ENCODE measurements around the gene CYFIP2. TPM values are rescaled to one million over a fixed set of nuclear protein-coding genes. Genes with fewer than 3 reads are reported as not detected.

The CYFIP2 gene
- total RNA-seq, 4 donors from 2014 or later: 4.2 to 10.3 (median 8.1) TPM

DNA sequence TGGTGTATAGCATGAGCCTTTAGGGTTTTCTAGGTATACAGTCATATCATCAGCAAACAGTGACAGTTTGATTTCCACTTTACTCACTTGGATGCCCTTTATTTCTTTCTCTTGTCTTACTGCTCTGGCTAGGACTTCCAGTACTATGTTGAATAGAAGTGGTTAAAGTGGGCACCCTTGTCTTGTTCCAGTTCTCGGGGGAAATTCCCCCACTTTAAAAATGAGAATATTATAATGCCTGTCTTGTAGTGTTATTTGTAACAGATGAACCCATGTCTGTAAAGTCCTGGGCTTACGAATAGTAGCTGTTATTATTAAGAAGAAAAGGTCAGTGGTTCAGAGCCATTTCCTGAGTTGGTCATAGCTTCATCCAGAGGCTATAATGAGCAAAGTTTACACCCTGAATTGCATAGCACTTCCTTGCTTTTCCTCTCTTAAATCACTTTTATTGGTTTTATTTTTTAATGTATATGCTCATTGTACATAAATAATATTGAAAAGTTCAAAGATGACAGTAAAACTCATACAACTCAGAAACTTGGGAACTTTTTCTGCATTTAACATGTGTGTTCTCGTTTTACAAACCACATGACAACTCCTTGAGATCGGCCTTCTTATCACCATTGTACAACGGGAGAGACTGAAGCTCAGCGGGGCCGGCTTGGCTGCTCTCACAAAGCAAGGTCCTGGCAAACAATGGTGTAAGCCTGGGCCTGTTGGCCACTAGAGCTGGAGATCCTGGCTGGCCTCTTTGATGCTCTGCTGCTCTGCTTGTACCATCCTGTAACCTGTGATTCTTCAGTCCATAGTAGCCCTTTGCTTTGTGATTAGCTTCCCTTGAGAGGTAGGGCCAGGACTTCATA is 85.2 kb downstream of the CYFIP2 start:
- H3K27me3 ChIP-seq: no peaks in the 10 kb centered on the region
- WGBS, 2 donors: 70 to 81% methylated on average over 7 of the region's 7 CpGs
- no peaks in the 10 kb centered on the region for H3K9me3 ChIP-seq
- H3K4me3 ChIP-seq: no peak overlapping the region
- intact Hi-C loops (cut with DNase I): no loop called here
- H3K4me1 ChIP-seq: no peaks in the 10 kb centered on the region
- H3K36me3 ChIP-seq: no peaks in the 10 kb centered on the region
- TF ChIP-seq, protein P1, sequence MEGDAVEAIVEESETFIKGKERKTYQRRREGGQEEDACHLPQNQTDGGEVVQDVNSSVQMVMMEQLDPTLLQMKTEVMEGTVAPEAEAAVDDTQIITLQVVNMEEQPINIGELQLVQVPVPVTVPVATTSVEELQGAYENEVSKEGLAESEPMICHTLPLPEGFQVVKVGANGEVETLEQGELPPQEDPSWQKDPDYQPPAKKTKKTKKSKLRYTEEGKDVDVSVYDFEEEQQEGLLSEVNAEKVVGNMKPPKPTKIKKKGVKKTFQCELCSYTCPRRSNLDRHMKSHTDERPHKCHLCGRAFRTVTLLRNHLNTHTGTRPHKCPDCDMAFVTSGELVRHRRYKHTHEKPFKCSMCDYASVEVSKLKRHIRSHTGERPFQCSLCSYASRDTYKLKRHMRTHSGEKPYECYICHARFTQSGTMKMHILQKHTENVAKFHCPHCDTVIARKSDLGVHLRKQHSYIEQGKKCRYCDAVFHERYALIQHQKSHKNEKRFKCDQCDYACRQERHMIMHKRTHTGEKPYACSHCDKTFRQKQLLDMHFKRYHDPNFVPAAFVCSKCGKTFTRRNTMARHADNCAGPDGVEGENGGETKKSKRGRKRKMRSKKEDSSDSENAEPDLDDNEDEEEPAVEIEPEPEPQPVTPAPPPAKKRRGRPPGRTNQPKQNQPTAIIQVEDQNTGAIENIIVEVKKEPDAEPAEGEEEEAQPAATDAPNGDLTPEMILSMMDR (IDR thresholded peaks at IDR 0.05): no peak
- no peak for TF ChIP-seq POLR2A (IDR thresholded peaks at IDR 0.05)
- no peak for DNase-seq
- H3K27ac ChIP-seq: no peak overlapping the region

DNA sequence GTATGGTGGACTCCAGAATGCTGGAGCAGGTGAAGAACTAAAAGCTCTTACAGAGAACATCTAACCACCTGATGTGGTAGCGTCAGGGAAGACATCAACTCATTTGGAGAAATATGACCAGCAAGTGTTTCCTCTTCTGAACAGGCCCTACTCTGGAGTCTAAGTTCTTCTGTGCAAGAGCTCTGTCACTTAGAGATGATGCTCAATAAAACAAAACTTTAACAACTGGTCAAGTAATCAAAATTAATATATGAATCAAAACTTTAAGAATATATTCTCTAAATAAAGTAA is 85.8 kb downstream of the CYFIP2 start:
- no peak for DNase-seq
- TF ChIP-seq, protein P1 (IDR thresholded peaks at IDR 0.05): no peak
- TF ChIP-seq POLR2A (IDR thresholded peaks at IDR 0.05): no peak

DNA sequence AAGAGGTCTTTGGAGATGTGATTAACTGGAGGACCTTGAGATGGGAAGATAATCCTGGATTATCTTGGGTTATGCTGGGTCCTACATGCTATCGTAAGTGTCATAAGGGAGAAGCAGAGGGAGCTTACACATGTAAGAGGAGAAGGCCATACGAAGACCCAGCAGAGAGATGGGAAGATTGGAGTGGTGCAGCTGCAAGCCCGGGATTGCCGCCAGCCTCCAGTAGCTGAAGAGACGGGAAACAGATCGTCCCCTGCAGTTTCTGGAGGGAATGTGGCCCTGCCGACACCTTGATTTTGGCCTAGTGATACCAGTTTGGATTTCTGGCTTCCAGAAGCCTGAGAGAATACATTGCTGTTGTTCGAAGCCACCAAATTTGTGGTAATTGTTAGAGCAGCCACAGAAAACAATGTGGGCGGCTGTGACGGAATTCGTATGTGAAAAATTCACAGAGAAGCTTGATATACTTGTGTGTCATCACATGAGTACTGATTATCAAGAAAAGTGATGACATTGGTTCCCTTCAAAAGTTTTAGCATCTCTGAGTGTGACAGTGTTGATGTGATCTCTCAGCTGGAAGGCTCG is 86.9 kb downstream of the CYFIP2 start:
- TF ChIP-seq POLR2A (IDR thresholded peaks at IDR 0.05): no peak
- intact Hi-C loops (cut with DNase I): no loop called here
- Histone ChIP-seq H3K4me3 (no peak overlapping the region), H3K36me3 (no peaks in the 10 kb centered on the region), H3K9me3 (no peaks in the 10 kb centered on the region), H3K4me1 (no peaks in the 10 kb centered on the region), H3K27ac (no peak overlapping the region), H3K27me3 (no peaks in the 10 kb centered on the region)
- WGBS, 2 donors: 90 to 91% methylated on average over 12 of the region's 12 CpGs
- DNase-seq: no peak

More for the DNA sequence above, 85.8 kb downstream of the CYFIP2 start:
- no peak overlapping the region for H3K27ac ChIP-seq
- intact Hi-C loops (cut with DNase I): no loop called here
- H3K9me3 ChIP-seq: no peaks in the 10 kb centered on the region
- H3K4me3 ChIP-seq: no peak overlapping the region
- H3K4me1 ChIP-seq: no peaks in the 10 kb centered on the region
- no peaks in the 10 kb centered on the region for H3K27me3 ChIP-seq
- no peaks in the 10 kb centered on the region for H3K36me3 ChIP-seq
- WGBS, 2 donors: 75 to 100% methylated on average over 1 of the region's 1 CpG

DNA sequence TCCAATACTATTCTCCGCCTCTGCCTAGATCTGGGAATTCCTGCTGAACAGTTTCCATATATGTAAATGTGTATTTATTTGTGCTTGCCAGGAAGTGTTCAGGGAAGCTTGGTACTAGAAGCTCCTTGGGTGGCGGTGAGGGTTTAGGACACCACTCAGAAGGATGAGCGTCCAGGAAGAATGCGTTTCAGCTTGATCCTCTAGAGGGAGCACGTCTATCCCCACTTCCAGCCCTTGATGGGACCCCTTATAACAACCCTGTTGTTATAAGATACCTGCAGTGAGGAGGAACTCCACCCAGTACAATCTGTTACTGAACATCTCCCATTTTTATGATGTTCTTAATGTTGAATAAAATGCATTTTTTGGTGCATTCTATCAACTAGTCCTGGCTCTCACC is 88.9 kb downstream of the CYFIP2 start:
- no peaks in the 10 kb centered on the region for H3K27me3 ChIP-seq
- no peak for DNase-seq
- intact Hi-C loops (cut with DNase I): no loop called here

DNA sequence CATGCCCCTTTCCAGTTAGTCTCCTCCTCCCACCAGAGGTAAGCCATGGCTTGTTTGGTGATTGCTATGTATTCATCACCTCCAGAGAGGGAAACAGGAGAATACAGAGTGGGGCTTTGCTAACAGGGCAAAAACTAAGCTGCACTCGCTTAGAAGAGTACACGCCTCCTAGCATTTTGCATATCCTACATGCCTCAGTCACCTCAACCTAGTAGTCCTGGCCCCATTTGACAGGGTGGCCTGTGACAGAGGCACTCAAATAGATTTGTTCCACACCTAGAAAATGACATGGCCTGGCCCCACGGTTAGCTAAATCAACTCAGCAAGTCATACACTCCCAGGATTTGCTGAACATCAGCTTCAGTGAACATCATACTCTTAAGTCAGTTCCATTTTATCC is 90.7 kb downstream of the CYFIP2 start:
- Histone ChIP-seq H3K9me3 (no peaks in the 10 kb centered on the region), H3K27me3 (no peaks in the 10 kb centered on the region), H3K36me3 (no peaks in the 10 kb centered on the region), H3K27ac (no peak overlapping the region), H3K4me1 (no peaks in the 10 kb centered on the region), H3K4me3 (no peak overlapping the region)
- TF ChIP-seq, protein P1 (IDR thresholded peaks at IDR 0.05): no peak
- no peak for TF ChIP-seq POLR2A (IDR thresholded peaks at IDR 0.05)
- intact Hi-C loops (cut with DNase I): no loop called here
- 92 to 96% methylated on average over 3 of the region's 3 CpGs for WGBS, 2 donors
- no peak for DNase-seq

More for the DNA sequence above, 88.9 kb downstream of the CYFIP2 start:
- TF ChIP-seq, protein P1 (IDR thresholded peaks at IDR 0.05): no peak
- Histone ChIP-seq H3K9me3 (no peaks in the 10 kb centered on the region), H3K4me1 (no peaks in the 10 kb centered on the region), H3K27ac (no peak overlapping the region), H3K36me3 (no peaks in the 10 kb centered on the region), H3K4me3 (no peak overlapping the region)
- WGBS, 2 donors: 61 to 75% methylated on average over 5 of the region's 5 CpGs

All from esophagus squamous epithelium (tissue), 5 donors.